GM18519 (cell line): Measurements from ENCODE around the gene RMP24.

Experiments
- ATAC-seq: cut with Tn5 transposase; IDR thresholded peaks from one replicate; pipeline ENCODE4 v1.9.1; 2021; ENCODE audit warnings: mild to moderate bottlenecking, moderate library complexity; ENCODE audit not compliant: unreplicated experiment, low FRiP score

The RMP24 gene

DNA sequence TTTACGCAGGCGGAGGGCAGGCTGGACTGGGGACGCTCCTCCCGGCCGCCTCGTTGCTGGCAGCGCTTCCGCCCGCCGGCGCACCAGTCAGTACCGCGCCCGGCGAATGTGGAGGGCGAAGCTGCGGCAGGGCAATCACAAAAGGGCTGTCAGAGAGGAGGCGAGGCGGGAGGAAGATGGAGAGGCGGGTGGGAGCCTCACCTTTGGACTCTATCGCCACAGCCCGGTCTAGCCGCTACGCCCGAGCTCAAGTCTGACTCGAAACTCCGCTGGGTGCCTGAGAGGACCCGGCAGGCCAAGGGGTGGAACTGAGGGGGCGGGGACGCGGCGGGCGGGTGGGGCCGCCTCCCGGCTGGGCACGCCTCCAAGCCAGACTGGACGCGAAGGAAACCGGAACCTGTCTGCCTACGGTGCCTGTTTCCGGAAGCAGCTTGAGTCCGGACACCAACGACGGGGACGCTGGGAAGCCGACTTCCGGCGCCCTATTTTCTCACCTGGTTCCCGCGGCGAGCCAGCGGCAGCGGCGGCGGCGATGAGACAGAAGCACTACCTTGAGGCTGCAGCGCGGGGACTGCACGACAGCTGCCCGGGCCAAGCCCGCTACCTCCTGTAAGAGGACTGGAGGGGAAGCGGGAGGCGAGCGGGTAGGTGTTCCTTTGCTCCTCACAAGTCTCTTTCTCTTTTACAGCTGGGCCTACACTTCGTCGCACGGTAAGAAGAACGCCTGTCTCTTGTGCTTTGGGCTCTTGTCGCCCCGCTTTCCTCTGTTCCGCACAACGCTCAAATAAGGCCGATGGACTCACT lies at the start of gene RMP24:
RMP24 (plus strand) TSS at position 483 of the 804 bp plus-strand sequence.
- ATAC-seq: peak; percentile 76

DNA sequence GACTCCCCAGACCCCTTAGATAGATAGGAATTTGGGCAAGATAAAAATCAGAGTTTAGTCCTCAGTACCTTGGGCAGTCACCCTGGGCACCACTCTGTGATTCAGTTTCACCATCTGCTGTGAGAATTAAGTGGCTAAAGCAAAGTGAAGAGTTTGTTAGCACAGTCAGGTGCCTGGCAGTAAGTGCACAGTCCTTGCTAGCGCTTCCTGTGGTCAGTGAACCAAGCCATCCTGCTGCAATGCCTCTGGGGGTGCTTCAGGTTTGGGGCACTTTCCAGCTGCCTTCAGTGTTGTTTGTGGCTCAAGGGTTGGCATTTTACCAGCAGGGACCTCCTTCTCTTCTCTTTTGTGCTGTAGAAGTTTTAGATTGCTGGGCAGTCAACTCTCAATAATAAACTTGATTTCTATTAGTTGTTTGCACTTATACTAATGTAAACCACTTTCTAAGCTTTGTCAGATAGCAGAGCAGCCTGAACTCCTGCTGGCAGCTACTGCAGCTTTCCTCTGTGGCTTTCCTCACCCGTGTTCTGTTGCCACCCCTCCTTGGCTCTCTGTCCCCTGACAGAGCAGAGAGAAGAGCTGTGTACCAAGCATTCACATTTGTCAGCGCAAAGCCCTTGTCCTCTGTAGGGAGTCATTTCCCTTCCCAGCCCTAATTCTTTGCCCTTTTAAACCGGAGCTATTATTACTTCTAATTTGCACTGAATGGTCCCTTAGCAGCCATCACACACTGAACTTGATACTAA lies 48.4 kb upstream of the RMP24 start:
- no peak for ATAC-seq

- no peak for ATAC-seq
Measured at GRCh38 chr18:35926884-35927283, 45.6 kb upstream of the RMP24 start.

DNA sequence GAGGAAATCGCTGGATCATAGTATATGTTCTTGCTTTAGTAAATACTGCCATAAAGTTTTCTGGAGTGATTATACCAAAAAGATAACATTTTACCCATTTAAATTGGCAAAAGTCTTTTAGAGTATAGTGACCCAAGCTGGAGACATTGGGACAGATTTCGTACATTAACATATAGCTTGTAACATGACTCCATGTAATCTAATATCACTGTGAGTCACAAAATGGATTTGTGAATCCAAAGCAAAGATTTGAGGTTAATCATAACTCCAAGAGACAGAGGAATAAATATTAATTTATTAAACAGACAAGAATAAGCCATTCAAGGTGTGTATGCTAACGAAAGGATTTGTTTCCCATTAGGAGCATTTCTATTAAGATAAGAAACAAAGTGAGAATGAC lies 45.0 kb upstream of the RMP24 start:
- ATAC-seq: no peak

- no peak for ATAC-seq
Measured at GRCh38 chr18:35933982-35934381, 38.5 kb upstream of the RMP24 start.

GRCh38 chr18:35934891-35935290 lies 37.6 kb upstream of the RMP24 start:
- ATAC-seq: no peak

DNA sequence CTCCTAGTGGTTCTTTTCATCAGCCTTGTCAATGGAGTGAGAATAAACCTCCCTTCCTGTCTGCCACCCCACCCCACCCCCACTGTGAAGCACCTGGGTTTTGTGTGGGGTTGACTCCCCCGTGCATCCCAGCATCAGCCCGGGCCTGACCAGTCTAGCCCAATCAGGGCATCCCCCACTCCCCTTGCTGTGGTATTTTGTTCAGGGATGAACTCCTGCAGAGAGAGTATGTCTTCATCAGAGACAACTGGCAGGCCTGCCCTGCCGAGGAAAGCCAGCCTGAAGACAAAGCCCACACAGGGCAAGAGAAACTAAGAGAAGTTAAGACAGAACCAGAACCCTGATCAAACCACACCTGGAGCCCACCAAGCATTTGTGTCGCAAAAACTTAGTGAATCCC lies 36.7 kb upstream of the RMP24 start:
- ATAC-seq: no peak

GRCh38 chr18:35936951-35937350 lies 35.5 kb upstream of the RMP24 start:
- ATAC-seq: no peak

GRCh38 chr18:35938158-35938557 lies 34.3 kb upstream of the RMP24 start:
- ATAC-seq: no peak

- ATAC-seq: no peak
Measured at GRCh38 chr18:35938562-35938961, 33.9 kb upstream of the RMP24 start.

DNA sequence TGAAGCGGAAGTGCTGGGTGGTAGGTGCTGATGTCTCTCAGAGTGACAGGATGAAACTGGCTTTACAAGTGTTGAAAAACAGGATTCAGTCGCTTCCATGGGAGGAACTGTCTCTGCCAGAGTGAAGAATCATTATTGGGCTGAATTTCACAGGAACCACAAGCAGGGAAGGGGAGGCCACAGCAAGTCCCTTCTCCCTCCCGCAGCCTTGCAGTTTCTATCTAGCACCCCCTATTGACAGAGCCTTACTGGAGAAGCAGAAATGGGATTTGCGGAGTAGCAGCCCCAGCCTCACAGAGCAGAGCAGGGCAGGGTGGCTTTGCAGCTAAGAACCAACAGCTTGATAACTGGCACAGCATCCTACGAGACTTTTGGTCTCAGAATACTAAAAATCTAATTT lies 33.3 kb upstream of the RMP24 start:
- no peak for ATAC-seq

GRCh38 chr18:35941299-35941698 lies 31.2 kb upstream of the RMP24 start:
- ATAC-seq: no peak

DNA sequence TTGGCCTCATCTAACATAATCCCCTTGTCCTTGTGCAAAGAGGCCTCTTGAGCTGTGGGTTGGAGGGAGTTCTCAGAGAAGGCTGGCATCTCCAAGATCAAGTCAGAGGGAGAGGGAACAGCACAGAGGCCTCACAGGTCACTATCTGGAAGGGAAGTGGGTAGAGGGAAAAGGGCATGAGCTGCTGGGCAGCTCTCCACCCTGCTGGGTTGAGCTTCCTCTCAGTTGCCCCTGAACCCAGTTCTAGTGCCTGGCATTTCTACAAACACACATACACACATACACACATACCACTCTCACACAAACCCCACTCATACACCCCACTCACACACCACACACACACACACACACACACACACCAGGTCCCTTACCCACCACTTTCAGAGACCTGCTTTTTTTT lies 30.3 kb upstream of the RMP24 start:
- ATAC-seq: no peak

DNA sequence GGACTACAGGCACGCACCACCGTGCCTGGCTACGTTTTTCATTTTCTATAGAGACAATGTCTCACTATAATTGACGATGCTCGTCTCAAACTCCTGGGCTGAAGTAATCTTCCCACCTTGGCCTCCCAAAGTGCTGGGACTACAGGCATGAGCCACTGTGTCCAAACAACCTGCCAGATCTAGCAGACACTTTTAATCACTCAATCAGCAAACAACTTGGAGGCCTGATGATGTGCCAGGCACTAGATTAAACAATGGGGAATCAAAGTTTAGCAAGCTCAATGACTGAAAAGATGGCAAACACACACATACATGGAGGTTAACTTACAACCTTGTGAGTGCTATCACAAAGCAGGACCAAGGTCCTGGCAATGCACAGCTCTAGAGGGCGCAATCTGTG lies 29.8 kb upstream of the RMP24 start:
- no peak for ATAC-seq

DNA sequence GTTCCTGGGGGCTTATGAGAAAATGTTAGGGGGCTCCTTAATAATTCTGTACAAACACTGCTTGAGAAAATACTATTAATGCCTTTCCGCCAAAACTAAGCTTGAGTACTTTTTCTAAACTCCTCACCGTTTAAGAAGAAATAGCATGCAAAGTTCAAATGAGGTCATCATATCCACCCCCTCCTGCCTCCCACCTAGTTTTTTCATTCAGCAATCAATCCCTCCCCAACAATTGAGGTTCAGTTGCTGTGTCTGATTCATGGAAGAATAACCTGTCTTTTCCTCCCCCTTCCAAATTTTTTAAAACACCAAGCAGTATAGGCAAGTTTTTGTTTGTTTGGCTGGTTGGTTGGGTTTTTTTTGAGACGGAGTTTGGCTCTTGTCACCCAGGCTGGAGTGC lies 24.4 kb upstream of the RMP24 start:
- ATAC-seq: no peak

GRCh38 chr18:35949090-35949489 lies 23.4 kb upstream of the RMP24 start:
- no peak for ATAC-seq

DNA sequence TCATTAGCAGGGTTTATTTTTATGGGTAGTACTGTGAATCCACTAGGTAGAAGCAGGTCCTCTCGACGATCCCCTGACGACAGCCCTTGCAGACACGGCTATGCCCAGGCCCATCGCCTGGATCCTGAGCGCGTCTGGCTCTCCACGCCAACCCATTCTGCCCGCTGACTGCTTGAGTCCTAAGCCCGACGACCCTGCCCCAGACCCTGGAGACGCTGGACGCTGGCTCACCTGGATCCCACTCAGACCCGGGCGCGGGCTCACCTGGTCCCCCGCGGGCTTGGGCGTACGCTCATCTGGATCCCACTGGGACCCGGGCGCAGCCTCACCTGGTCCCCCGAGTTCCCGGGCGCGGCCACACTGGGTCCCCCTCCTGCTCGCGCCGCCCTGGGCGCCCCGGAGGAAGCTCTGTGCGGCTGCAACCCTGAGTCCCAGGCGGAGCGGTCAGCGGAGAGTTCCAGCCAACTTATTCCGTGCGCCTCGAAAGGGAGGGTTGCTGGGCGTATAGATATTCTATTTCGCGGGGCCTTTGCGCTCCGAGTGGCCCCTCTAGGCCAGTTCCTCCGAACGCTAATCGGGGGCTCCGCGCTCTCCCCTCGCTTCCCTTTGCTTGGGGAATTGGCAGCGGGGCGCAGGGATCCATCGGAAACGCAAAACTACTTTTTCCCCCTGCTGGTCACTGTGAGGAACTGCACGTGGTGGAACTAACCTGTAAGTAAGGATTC lies 22.4 kb upstream of the RMP24 start:
- no peak for ATAC-seq

- ATAC-seq: no peak
Measured at GRCh38 chr18:35950628-35950982, 21.9 kb upstream of the RMP24 start.

- ATAC-seq: peak; percentile 53
Measured at GRCh38 chr18:35953688-35954087, 18.8 kb upstream of the RMP24 start.

DNA sequence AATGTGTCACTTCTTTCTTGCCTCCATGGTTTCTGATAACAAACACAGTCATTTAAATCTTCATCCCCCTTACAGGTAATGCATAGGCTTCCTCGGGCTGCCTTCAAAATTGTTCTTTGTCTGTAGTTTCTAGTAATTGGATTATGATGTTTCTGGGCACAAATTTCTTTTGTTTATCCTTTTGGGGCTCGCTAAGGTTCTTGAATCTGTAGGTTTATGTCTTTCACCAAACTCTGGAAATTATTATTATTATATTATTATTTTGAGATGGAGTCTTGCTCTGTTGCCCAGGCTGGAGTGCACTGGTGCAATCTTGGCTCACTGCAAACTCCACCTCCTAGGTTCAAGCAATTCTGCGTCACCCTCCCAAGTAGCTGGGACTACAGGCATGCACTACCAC lies 16.3 kb upstream of the RMP24 start:
- no peak for ATAC-seq

- no peak for ATAC-seq
Measured at GRCh38 chr18:35962320-35962719, 10.2 kb upstream of the RMP24 start.
